Kidney (tissue), 14 donors: ENCODE measurements around the gene KLHL29. TPM values are rescaled to one million over a fixed set of nuclear protein-coding genes. Genes with fewer than 3 reads are reported as not detected.

Source experiments
- DNase-seq, 5 donors: peaks; one replicate each; pipeline ENCODE4 v3.0.0-alpha.2; 2013 to 2020
- FAIRE-seq: peaks from 2 replicates; lab custom pipeline; 2012; peaks lifted over from hg19 to GRCh38; lab: Jason Lieb, UNC
- H3K27ac ChIP-seq, 2 donors: one replicate each; pipeline ENCODE4 v1.7.0; 2013; ENCODE audit warnings: low read depth in 2 of 2, low read length in 2 of 2, inconsistent platforms in 1 of 2
- H3K27me3 ChIP-seq: one replicate; pipeline ENCODE4 v1.7.1; 2013; ENCODE audit warnings: low read length, inconsistent platforms; ENCODE audit not compliant: control insufficient read depth, insufficient read depth
- H3K36me3 ChIP-seq, 3 donors: one replicate each; pipeline versions ENCODE4 v1.7.0 to v1.7.1; 2013; ENCODE audit warnings: low read length in 3 of 3, control low read depth in 1 of 3, inconsistent platforms in 1 of 3; ENCODE audit not compliant: insufficient read depth in 3 of 3, control insufficient read depth in 2 of 3
- H3K4me1 ChIP-seq, 3 donors: one replicate each; pipeline versions ENCODE4 v1.7.0 to v1.7.1; 2013; ENCODE audit warnings: low read length in 3 of 3, inconsistent platforms in 1 of 3, low read depth in 1 of 3; ENCODE audit not compliant: control insufficient read depth in 2 of 3, insufficient read depth in 2 of 3
- H3K4me3 ChIP-seq, 3 donors: one replicate each; pipeline versions ENCODE4 v1.7.0 to v1.8.1; 2013; ENCODE audit warnings: low read length in 3 of 3, control low read depth in 1 of 3, inconsistent platforms in 1 of 3
- H3K9ac ChIP-seq, 3 donors: one replicate each; pipeline versions ENCODE4 v1.7.0 to v1.7.1; 2013; ENCODE audit warnings: low read length in 3 of 3, control low read depth in 1 of 3, inconsistent platforms in 1 of 3
- H3K9me3 ChIP-seq, 3 donors: one replicate each; pipeline versions ENCODE4 v1.7.0 to v1.7.1; 2013; ENCODE audit warnings: low read length in 3 of 3, control low read depth in 1 of 3, inconsistent platforms in 1 of 3; ENCODE audit not compliant: control insufficient read depth in 2 of 3, insufficient read depth in 1 of 3
- CTCF ChIP-seq: IDR thresholded peaks from 3 replicates; pipeline ENCODE4 v1.5.1; 2012; ENCODE audit warnings: mild to moderate bottlenecking, moderate library complexity, borderline replicate concordance; ENCODE audit not compliant: insufficient read depth; ENCODE audit errors: extremely low read depth
- intact Hi-C: fragments of 100-400 bp; cut with DNase I; formaldehyde crosslinking; loops from one replicate; pipeline ENCODE4 v1.11.1; 2022
- polyA plus RNA-seq: library from polyadenylated mRNA; stranded (reverse); fragments of 350-450 nt; fragmentation: Illumina TruSeq; extraction: RNeasy Lipid Tissue Mini Kit (QIAGEN cat#74804); gene quantifications from one replicate; pipeline ENCODE4 v1.2.3, GENCODE V29; 2014; ENCODE audit warnings: low read depth, low replicate concordance; ENCODE audit not compliant: insufficient read depth
- total RNA-seq: library from RNA; stranded (reverse); fragmentation: NEBNext Ultra II Directional; extraction: Animal tissue kit (Norgen Biotek cat#: 25700); gene quantifications from one replicate; pipeline ENCODE4 v1.2.1, GENCODE V29; 2021
- donor health status: control.
- donor health status: control.
- donor health status: control.
- donor health status: control.
- donor health status: control.
- donor health status: DM: yes; HTN: yes; CAD: no.
- donor health status: Normal renal cell carcinoma (clear cell type).

Gene KLHL29
- total and polyA plus RNA-seq, 2 donors from 2014 or later = 1.5 to 10.5 TPM

GRCh38 chr2:23548143-23548769 lies 163.3 kb downstream of the KLHL29 start:
- TF ChIP-seq CTCF = no peak
- Histone ChIP-seq H3K9ac (no peak overlapping the region), H3K9me3 (no peaks in the 10 kb centered on the region), H3K4me1 (no peaks in the 10 kb centered on the region), H3K27ac (no peak overlapping the region), H3K27me3 (no peaks in the 10 kb centered on the region), H3K36me3 (no peaks in the 10 kb centered on the region), H3K4me3 (no peak overlapping the region)
- DNase-seq = no peak
- no peak for FAIRE-seq
- intact Hi-C loops = no loop called here

- Histone ChIP-seq H3K9me3 (no peaks in the 10 kb centered on the region), H3K4me1 (peaks cover 0 to 3% (median 0%) of the 10 kb centered on the region in 3 donors), H3K27ac (no peak overlapping the region), H3K36me3 (no peaks in the 10 kb centered on the region), H3K4me3 (no peak overlapping the region), H3K27me3 (no peaks in the 10 kb centered on the region), H3K9ac (no peak overlapping the region)
- TF ChIP-seq CTCF = no peak
- DNase-seq = peak in 2 of 5 donors; percentile 43 to 61
- intact Hi-C loops = no loop called here
- no peak for FAIRE-seq
These were observed 164.1 kb downstream of the KLHL29 start for GRCh38 chr2:23549051-23549450.

- intact Hi-C loops = no loop called here
- H3K9me3 ChIP-seq = no peaks in the 10 kb centered on the region
- DNase-seq (peak in 2 of 5 donors; percentile 39 to 53), FAIRE-seq (no peak)
- H3K27me3 ChIP-seq = no peaks in the 10 kb centered on the region
- no peaks in the 10 kb centered on the region for H3K36me3 ChIP-seq
- H3K9ac ChIP-seq = no peak overlapping the region
- H3K27ac ChIP-seq = peak overlapping the region in 1 of 2 donors; percentile 27
- peaks cover 0 to 3% (median 0%) of the 10 kb centered on the region in 3 donors for H3K4me1 ChIP-seq
- TF ChIP-seq CTCF = no peak
- no peak overlapping the region for H3K4me3 ChIP-seq
These were observed 165.0 kb downstream of the KLHL29 start for GRCh38 chr2:23549821-23550530.
